GM12801 (cell line): Measurements from ENCODE around the gene SH2D4B.

ENCODE experiments used
- CTCF ChIP-seq: IDR thresholded peaks from one replicate; pipeline ENCODE4 v1.5.1; 2011; ENCODE audit warnings: control low read depth; ENCODE audit not compliant: insufficient read length; ENCODE audit errors: extremely low read depth

Gene SH2D4B

GRCh38 chr10:80567292-80567691 is 29.6 kb downstream of the SH2D4B start:
- no peak for TF ChIP-seq CTCF

DNA sequence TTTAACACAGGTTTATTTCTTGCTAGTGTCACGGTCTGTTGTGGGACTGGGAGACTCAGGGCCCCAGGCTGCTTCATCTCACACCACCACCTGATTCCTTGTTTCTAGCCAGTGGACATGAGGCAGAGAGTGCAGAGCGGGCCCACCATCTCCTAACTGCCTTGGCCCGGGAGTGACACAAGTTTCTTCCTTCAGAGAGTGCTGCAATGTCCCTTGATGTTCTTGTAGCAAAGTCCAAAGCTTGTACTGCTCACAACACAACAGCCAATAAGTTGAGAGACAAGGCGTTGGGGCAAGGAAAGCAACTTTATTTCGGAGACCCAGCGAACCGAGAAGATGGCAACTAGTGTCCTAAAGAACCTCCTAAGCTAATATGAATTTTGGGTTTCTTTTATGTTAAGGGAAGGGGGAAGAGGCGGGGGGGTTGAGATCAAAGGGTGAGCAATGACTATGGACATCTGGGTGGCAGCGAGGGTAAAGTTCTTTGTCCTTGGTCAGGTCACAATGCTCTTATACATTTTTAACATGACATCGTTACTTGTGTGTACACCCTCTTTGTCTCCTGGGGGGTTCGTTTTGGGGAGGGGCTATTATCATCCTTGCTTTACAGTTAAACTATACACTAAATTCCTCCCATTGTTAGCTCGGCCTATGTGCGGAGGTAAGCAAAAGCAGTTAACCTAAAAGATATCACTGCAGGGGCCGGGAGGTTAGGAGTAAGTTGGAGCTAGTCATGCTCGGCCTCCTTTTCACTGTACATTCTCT is 31.6 kb downstream of the SH2D4B start:
- no peak for TF ChIP-seq CTCF

DNA sequence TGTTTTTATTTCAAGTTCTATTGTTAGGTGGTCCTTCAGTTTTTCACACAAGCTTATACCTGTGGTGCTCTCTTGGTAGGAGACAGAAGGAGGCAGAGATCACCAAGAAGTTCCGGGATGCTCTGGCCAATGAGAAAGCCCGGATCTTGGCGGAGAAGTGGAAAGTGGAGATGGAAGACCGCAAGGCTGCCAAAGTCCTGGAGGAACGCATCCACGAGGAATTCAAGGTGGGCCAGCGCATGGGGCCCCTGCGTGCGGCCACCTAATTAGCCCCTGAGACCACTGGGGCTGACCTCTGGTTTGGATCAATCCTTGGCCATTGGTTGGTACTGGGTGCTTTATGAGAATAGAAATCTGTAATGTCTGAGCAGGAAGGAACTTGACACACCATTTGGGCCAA is 33.6 kb downstream of the SH2D4B start:
- TF ChIP-seq CTCF = no peak

GRCh38 chr10:80579181-80579763 is 41.6 kb downstream of the SH2D4B start:
- TF ChIP-seq CTCF = no peak

DNA sequence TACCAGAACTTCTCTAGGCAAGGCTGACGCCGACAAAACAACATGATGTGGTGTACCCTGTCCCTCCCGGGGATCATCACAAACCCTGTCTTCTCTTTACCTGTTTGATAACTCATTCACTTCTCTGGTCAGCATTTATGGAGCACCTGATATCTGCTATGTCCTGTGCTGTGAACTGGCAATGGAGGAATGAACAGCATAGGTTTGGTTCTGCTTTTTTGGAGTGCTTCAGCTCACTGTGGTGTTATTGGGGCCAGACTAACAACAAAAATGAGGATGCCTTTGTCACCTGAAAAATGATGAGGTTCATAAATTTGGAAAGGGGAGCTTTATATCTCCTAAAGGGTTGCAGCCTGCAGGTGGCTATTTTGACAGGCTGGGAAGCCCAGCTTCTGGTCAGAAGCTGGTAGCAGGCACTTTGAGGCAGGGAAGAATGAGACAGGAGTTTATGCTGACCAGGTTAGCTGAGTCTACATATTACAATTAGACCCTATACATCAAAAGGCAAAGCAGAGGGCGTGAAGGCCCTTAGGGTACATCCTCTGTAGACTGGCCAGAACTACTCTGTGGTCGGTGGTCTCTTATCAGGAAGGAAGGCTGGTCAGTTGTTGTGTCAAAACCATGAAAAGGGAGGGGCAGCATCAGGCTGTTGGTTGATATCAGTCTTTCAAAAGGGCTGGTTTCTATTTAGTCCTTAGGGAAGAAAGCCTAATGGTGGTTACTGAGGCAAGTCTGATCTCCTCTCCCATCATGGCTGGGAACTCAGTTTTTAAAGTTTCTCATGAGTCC is 42.3 kb downstream of the SH2D4B start:
- TF ChIP-seq CTCF = no peak

DNA sequence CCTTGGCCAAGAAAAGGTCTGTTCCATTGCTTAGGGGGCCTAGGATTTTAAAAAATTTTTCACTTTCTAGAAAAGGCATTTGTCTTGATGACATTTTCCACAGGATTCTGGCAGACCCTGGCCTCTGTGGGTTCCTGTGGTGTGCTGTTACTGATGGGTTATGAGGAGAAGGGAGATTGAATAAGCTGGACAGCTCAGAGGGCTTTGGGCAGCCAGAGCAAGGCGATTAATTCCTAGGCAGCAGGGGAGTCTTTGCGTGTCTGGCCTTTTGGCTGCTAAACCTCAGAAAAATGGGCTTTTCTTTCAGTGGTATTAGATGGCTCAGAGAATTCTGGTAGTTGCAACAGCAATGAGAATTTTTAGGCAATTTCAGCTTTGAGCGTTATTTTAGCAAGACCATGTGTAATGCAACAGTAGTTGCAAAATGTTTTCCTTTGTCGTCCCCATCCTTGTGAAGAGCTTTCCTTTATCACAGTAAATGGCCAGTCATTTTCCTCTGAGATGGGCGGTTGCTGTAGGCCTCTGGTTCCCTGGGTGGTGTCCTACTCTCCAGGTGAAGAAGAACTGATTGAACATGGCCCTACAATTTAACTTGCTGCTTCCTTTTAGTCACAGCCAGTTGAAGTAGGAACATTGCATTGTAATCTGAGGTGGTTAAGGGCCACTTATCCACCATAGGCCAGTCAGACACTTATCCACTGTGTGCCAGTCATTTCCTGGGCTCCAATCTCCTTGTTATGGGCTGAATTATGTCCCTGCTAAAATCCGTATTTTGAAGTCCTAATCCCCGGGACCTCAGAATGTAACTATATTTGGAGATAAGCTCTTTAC is 43.2 kb downstream of the SH2D4B start:
- no peak for TF ChIP-seq CTCF

GRCh38 chr10:80581469-80581835 is 43.8 kb downstream of the SH2D4B start:
- no peak for TF ChIP-seq CTCF
